Keratinocyte (primary cell): ENCODE measurements around the gene HSPBP1. TPM values are rescaled to one million over a fixed set of nuclear protein-coding genes. Genes with fewer than 3 reads are reported as not detected.

Experiments used
- DNase-seq: peaks from one replicate; pipeline ENCODE4 v3.0.0-alpha.2; 2011; ENCODE audit warnings: low read depth, missing footprints, low spot score
- FAIRE-seq: peaks from 2 replicates; lab custom pipeline; 2011; peaks lifted over from hg19 to GRCh38; lab: Jason Lieb, UNC
- H2AFZ ChIP-seq: 2 replicates; pipeline ENCODE4 v1.6.0; 2012; ENCODE audit warnings: low read length, control low read depth, inconsistent platforms; ENCODE audit not compliant: control insufficient read depth
- H3K27ac ChIP-seq: 2 replicates; pipeline ENCODE4 v1.5.1; 2011; ENCODE audit warnings: low read length; ENCODE audit not compliant: control insufficient read depth, insufficient read depth
- H3K27me3 ChIP-seq: 3 replicates; pipeline ENCODE4 v1.6.0; 2011; ENCODE audit warnings: low read length; ENCODE audit not compliant: control insufficient read depth, insufficient read depth; ENCODE audit errors: extremely low read depth
- H3K36me3 ChIP-seq, 2 experiments: 2 replicates in 1 of 2; 3 replicates in 1 of 2; pipeline ENCODE4 v1.5.1; 2011; ENCODE audit warnings: low read length in 2 of 2, mild to moderate bottlenecking in 1 of 2; ENCODE audit not compliant: control insufficient read depth in 2 of 2, insufficient read depth in 2 of 2; ENCODE audit errors: extremely low read depth in 1 of 2
- H3K4me1 ChIP-seq: 3 replicates; pipeline ENCODE4 v1.5.1; 2011; ENCODE audit warnings: low read length; ENCODE audit not compliant: control insufficient read depth, insufficient read depth; ENCODE audit errors: extremely low read depth
- H3K4me2 ChIP-seq: 3 replicates; pipeline ENCODE4 v1.6.0; 2011; ENCODE audit warnings: low read depth, low read length; ENCODE audit not compliant: control insufficient read depth, insufficient read depth; ENCODE audit errors: extremely low read depth
- H3K4me3 ChIP-seq, 3 experiments: fragments of 200-600 bp in 1 of 3; sonication (generic) in 1 of 3; 2 replicates in 2 of 3; 3 replicates in 1 of 3; pipeline ENCODE4 v1.5.1; 2011 to 2016; ENCODE audit warnings: low read length in 3 of 3, mild to moderate bottlenecking in 3 of 3, control low read depth in 2 of 3, inconsistent platforms in 1 of 3, low read depth in 1 of 3, mixed read lengths in 1 of 3, mixed run types in 1 of 3, moderate library complexity in 1 of 3; ENCODE audit not compliant: control insufficient read depth in 2 of 3, insufficient read depth in 2 of 3; ENCODE audit errors: extremely low read depth in 1 of 3
- H3K79me2 ChIP-seq: 2 replicates; pipeline ENCODE4 v1.6.0; 2012; ENCODE audit warnings: low read length; ENCODE audit not compliant: control insufficient read depth, insufficient read depth
- H3K9ac ChIP-seq: 3 replicates; pipeline ENCODE4 v1.6.0; 2011; ENCODE audit warnings: low read length; ENCODE audit not compliant: control insufficient read depth, insufficient read depth; ENCODE audit errors: extremely low read depth
- H3K9me1 ChIP-seq: 3 replicates; pipeline ENCODE4 v1.6.0; 2011; ENCODE audit warnings: low read length; ENCODE audit not compliant: control insufficient read depth, insufficient read depth; ENCODE audit errors: extremely low read depth
- H3K9me3 ChIP-seq: 2 replicates; pipeline ENCODE4 v1.5.1; 2012; ENCODE audit warnings: low read depth, low read length; ENCODE audit not compliant: control insufficient read depth
- H4K20me1 ChIP-seq: 3 replicates; pipeline ENCODE4 v1.6.0; 2011; ENCODE audit warnings: low read length; ENCODE audit not compliant: control insufficient read depth, insufficient read depth; ENCODE audit errors: extremely low read depth
- EZH2 ChIP-seq: IDR thresholded peaks from one replicate; pipeline ENCODE4 v1.6.1; 2012; ENCODE audit warnings: inconsistent platforms, mild to moderate bottlenecking, low read length, moderate library complexity
- dilution Hi-C: fragments of 300-500 bp; cut with MboI; formaldehyde crosslinking; loops from one replicate; pipeline ENCODE4 v1.7.0; 2020; ENCODE audit warnings: low sequenced_read_pairs; ENCODE audit not compliant: extremely low pct_ligation_motif_present
- polyA plus RNA-seq, 5 experiments: library from polyadenylated mRNA; depleted of rRNA in 3 of 5; stranded (reverse) in 3 of 5; stranded (forward) in 1 of 5; unstranded in 1 of 5; fragments of >200 nt; gene quantifications; 1 replicate in 1 of 5; 2 replicates in 3 of 5; 3 replicates in 1 of 5; pipeline versions ENCODE4 v1.2.1 to v1.2.3, GENCODE V29; 2011 to 2012; ENCODE audit warnings: missing spikeins in 2 of 5, low read depth in 1 of 5, low replicate concordance in 1 of 5
- TF ChIP-seq, protein P1 (sequence below), 3 experiments: IDR thresholded peaks in 1 of 3; conservative IDR thresholded peaks in 1 of 3; optimal IDR thresholded peaks in 1 of 3; 2 replicates in 2 of 3; 3 replicates in 1 of 3; pipeline versions ENCODE3 to v1.5.1; 2011; ENCODE audit warnings: low read length in 3 of 3, mild to moderate bottlenecking in 3 of 3, moderate library complexity in 2 of 3, control low read depth in 1 of 3, inconsistent platforms in 1 of 3; ENCODE audit not compliant: insufficient read depth in 2 of 3; ENCODE audit errors: extremely low read depth in 1 of 3

HSPBP1 gene
- polyA plus RNA-seq, 1 donor (not counting 4 experiments of a cell fraction or from before 2014, with no cell fraction given) = 20.2 TPM

DNA sequence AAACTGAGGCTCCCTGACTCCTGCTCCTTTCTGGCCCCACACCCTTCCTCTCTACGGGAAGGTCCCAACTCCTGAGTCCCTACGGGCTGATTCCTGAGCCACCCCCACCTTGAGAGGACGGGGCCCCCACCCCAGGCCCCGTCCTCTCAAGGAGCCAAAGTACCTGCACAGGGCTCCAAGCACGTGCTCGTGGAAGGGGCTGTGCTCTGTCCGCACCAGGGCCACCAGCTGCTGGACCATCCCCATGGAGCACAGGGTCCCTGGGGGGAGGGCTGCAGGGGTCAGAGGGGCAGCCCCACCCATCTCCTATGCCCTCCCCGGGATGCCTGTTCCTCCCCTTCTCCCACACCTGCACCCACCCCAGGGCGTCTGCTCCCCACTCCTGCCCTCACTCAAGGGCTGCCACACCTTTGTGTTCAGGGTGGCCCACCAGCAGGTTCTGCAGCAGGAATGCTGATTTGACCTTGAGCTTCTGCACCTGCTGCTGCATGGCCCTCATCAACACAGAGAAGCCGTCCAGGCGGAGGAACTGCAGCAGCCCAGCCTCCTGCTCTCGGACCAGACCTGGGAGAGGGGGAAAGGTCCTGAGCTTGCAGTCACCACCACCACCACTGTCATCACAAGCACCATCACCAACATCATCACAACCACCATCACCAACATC lies 14.1 kb downstream of the HSPBP1 start:
- H3K9me3 ChIP-seq = no peaks in the 10 kb centered on the region
- H3K36me3 ChIP-seq = peaks cover 0 to 5% of the 10 kb centered on the region in 2 experiments
- H3K27ac ChIP-seq = no peak overlapping the region
- H3K9me1 ChIP-seq = no peaks in the 10 kb centered on the region
- no peaks in the 10 kb centered on the region for H3K4me1 ChIP-seq
- no peaks in the 10 kb centered on the region for H4K20me1 ChIP-seq
- H3K4me2 ChIP-seq = no peak overlapping the region
- no peak overlapping the region for H3K9ac ChIP-seq
- no peak overlapping the region for H2AFZ ChIP-seq
- TF ChIP-seq EZH2 = no peak
- TF ChIP-seq, protein P1, sequence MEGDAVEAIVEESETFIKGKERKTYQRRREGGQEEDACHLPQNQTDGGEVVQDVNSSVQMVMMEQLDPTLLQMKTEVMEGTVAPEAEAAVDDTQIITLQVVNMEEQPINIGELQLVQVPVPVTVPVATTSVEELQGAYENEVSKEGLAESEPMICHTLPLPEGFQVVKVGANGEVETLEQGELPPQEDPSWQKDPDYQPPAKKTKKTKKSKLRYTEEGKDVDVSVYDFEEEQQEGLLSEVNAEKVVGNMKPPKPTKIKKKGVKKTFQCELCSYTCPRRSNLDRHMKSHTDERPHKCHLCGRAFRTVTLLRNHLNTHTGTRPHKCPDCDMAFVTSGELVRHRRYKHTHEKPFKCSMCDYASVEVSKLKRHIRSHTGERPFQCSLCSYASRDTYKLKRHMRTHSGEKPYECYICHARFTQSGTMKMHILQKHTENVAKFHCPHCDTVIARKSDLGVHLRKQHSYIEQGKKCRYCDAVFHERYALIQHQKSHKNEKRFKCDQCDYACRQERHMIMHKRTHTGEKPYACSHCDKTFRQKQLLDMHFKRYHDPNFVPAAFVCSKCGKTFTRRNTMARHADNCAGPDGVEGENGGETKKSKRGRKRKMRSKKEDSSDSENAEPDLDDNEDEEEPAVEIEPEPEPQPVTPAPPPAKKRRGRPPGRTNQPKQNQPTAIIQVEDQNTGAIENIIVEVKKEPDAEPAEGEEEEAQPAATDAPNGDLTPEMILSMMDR (optimal IDR thresholded peaks at IDR 0.05 in 1 of 3, IDR thresholded peaks at IDR 0.05 in 1 of 3, conservative IDR thresholded peaks at IDR 0.05 in 1 of 3; ENCODE audit: extremely low read depth in 1 of 3, insufficient read depth in 2 of 3, low read length in 3 of 3) = no peak
- no peak for FAIRE-seq
- no peak overlapping the region for H3K4me3 ChIP-seq
- peaks cover 3% of the 10 kb centered on the region for H3K79me2 ChIP-seq
- no peak for DNase-seq
- dilution Hi-C loops = no loop called here
- no peaks in the 10 kb centered on the region for H3K27me3 ChIP-seq

DNA sequence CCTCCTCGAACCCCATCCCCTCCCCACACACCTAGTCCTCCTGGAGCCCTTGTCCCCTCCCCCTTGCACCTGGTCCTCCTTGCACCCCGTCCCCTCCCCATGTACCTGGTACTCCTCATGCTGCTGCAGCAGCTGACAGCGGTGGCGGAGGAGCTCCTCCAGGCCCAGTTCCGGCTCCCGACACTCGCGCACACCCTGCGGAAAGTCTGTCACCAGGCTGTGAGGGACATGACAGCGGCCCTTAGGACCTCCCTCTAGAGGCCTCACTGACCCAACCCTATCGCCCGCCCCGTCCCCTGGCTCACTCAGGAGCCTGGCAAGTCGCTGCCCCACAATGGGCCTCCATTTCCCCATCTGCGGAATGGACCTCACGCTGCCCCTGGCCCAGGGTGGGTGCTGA lies 14.7 kb downstream of the HSPBP1 start:
- Histone ChIP-seq H3K4me2 (no peak overlapping the region), H2AFZ (no peak overlapping the region), H3K27me3 (no peaks in the 10 kb centered on the region), H3K4me3 (no peak overlapping the region), H3K27ac (no peak overlapping the region), H3K9me1 (no peaks in the 10 kb centered on the region), H3K9ac (no peak overlapping the region), H3K9me3 (no peaks in the 10 kb centered on the region), H3K79me2 (peaks cover 3% of the 10 kb centered on the region), H3K36me3 (peaks cover 0 to 3% of the 10 kb centered on the region in 2 experiments), H4K20me1 (no peaks in the 10 kb centered on the region), H3K4me1 (no peaks in the 10 kb centered on the region)
- dilution Hi-C loops = no loop called here
- no peak for TF ChIP-seq EZH2
- TF ChIP-seq, protein P1 (optimal IDR thresholded peaks at IDR 0.05 in 1 of 3, IDR thresholded peaks at IDR 0.05 in 1 of 3, conservative IDR thresholded peaks at IDR 0.05 in 1 of 3; ENCODE audit: extremely low read depth in 1 of 3, insufficient read depth in 2 of 3, low read length in 3 of 3) = no peak
- FAIRE-seq = no peak
- DNase-seq = no peak
